SH-SY5Y (cell line): Measurements from ENCODE around the gene GOLIM4.

Experiments
- GATA2 ChIP-seq: IDR thresholded peaks from 2 replicates; pipeline ENCODE4 v1.6.1; 2011; ENCODE audit warnings: mild to moderate bottlenecking, low read depth, low read length
- GATA3 ChIP-seq: IDR thresholded peaks from 2 replicates; pipeline ENCODE4 v1.6.1; 2011; ENCODE audit warnings: low read depth, mild to moderate bottlenecking, low read length, moderate library complexity

Gene GOLIM4

DNA sequence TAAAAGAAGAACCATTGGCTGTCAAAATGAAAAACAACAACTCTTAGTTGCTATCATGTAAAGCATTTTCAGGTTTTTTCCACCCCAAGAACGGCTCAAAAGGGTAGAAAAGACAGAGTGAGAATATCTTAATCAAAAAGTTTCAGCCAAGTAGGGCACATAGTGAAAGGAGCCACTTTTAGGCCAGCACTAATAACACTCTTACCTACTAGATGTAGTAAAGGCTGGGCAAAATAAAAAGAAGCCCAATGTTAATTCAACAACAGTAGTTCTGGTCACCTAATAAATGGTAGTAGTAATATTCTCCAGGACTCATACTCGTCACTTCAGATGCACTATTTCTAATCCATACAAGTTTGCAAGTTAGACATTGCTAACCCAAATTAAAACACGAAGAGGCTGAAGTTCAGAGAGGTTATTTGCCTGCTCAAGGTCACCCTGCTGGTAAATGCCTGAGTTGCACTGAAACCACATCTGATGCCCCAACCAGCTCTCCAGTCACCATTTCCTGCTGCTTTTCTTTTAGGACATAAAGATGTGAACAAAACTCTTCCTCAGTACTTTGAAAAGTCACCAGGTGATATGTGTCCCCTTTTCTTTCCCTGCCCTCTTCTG, 7.5 kb downstream of the GOLIM4 start:
- TF ChIP-seq GATA3: no peak
- no peak for TF ChIP-seq GATA2

- TF ChIP-seq GATA2: no peak
- TF ChIP-seq GATA3: 0 out of 2 replicates have a peak, but pooled peaks have one; percentile 34
Measured at GRCh38 chr3:168087539-168087938, 8.2 kb downstream of the GOLIM4 start.

DNA sequence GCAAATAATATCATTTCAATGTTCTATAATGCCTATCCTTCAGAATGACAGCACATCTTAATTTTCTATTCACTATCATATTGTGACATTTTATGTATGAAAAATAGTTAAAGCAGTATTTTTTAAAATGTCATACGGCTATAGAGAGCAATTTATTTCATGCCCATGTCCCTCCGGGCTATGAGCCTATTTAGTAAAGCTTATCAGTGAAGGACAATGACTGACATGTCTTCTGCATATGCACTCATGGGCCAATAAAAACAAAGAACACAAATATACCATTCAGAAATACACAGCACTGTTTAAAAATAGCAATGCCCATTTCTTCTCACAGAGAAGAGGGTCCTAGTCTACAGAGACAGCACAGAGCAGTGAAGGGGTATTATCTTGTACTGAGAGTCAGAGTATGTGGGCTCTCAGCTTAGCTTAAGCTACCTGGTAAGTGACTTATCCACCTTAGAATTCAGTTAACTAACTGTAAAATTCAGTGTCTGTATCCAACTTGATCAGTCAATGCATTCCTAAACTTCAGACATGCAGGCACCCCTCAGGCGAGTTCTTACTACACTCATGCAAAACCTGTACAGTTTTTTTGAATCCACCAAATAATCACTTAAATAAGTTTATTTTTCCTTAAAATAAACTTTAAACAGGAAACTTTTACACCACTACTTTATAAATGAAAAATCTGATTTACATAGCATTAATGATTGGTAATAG, 9.0 kb downstream of the GOLIM4 start:
- no peak for TF ChIP-seq GATA2
- TF ChIP-seq GATA3: no peak

GRCh38 chr3:168085491-168086119, 10.1 kb downstream of the GOLIM4 start:
- TF ChIP-seq GATA2: no peak
- no peak for TF ChIP-seq GATA3

DNA sequence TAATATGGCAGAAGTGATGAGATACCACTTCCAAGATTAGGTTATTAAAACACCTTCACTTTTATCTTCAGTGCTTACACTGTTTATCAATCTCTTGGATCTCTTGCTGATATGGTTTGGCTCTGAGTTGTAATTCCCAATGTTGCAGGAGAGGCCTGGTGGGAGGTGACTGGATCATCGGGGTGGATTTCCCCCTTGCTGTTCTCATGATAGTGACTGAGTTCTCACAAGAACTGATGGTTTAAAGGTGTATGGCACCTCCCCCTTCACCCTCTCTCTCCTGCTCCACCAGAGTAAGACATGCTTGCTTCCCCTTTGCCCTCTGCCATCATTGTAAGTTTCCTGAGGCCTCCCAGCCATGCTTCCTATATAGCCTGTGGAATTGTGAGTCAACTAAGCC, 11.8 kb downstream of the GOLIM4 start:
- TF ChIP-seq GATA3: no peak

DNA sequence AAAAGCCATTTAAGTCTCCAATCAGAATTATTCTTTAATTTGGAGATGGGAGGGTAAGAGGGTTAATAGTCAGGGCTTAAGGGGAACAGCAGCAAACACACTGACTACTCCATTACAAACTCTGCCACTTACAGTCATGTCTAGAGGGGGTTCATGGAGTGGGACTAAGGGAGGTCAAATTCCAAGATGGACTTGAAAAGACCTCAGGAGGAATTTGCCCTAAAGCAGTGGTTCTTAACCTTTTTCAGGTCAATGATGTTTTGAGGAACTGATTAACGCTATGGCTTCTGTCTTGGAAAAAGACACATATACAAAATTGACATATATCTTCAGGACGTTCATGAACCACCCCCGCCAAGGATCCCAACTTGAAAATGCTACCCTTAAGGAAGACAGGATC, 13.9 kb downstream of the GOLIM4 start:
- no peak for TF ChIP-seq GATA2
- TF ChIP-seq GATA3: no peak

- TF ChIP-seq GATA3 (no peak), GATA2 (no peak)
Measured at GRCh38 chr3:168081171-168081771, 14.5 kb downstream of the GOLIM4 start.

GRCh38 chr3:168080499-168081170, 15.1 kb downstream of the GOLIM4 start:
- TF ChIP-seq GATA2 (no peak), GATA3 (no peak)

GRCh38 chr3:168080022-168080421, 15.7 kb downstream of the GOLIM4 start:
- TF ChIP-seq GATA2: no peak
- no peak for TF ChIP-seq GATA3

- TF ChIP-seq GATA2: no peak
- TF ChIP-seq GATA3: no peak
Measured at GRCh38 chr3:168077091-168077490, 18.6 kb downstream of the GOLIM4 start.

DNA sequence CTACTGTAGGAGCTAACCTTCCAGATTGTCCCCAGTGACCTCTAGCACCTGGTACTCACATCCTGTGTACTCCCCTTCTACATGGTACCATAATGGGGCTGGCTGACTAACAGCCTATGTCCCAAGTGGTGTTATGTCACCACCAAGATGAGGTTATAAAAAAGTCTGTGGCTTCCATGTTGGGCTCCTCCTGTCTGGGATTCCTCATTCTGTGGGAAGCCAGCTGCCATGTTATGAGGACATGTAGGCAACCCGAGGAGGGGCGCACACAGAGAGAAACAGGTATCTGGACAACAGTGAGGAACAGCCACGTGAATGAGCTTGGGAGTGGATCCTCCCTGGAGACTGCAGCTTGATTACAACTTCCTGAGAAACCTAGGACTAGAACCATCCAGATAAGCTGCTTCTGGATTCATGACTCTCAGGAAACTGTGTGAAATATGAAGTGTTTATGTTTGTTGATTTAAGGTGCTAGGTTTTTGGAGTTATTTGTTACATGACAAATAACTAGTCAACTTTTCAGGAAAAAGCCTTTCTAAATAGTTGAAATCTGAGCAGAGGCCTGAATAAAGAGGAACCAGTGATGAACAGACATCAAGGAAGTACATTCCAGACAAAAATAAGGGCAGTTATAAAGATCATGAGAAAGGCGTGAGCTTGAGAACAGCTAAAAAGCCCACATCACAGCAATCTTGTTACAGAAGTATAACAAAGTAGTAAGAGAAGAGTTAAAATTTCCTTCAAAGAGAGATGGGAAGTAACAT, 21.7 kb downstream of the GOLIM4 start:
- TF ChIP-seq GATA2 (no peak), GATA3 (no peak)

DNA sequence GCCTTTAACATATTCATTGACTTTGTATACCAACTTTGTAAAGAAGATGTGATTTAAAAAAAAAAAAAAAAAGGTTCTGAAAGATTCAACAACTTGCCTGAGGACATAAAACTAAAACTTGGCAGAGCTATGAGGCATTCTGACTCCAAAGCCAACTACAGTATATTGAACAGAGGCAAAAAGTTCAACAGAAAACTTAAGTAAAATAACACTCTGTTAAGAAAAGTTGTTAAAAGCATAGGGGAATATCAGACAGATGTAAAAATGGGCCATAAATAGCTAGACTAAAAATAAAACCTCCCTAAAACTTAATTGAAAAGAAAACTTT, 23.4 kb downstream of the GOLIM4 start:
- TF ChIP-seq GATA2: no peak
- no peak for TF ChIP-seq GATA3

DNA sequence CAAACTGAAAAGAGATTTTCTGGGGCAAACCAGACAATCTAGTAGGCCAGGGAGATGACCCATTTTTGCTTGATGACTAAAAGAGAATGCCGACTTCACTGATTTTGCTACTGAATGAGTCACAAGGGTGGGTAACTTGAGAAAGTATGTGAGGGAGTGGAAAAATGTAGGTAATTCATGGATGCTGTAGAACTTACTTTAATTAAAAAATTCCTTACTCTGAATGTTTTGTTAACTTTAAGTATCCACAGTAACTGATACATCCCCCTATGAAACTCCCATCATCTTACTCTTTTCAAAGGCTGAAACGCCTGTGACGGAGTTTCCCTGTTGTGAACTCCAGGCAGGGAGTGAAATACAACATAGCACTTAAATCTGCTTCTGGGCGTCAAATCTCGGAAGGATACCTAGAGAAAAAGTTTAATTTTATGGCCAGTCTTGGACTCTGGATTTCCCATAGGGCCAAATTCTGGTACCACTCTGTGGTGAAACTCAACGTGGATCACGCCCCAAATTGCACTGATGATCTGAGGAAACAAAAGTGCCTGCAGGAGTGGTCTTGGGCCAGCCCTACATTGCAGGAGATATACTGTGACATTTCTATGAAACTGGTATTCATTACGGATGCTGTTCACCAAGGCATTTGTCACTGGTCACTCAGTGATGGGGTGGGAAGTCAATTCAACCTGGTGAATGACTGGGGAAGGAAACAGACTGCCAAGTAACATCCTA, 24.0 kb downstream of the GOLIM4 start:
- TF ChIP-seq GATA3 (no peak), GATA2 (no peak)
